ENCODE data around the gene RPIA. TPM values are rescaled to one million over a fixed set of nuclear protein-coding genes. Genes with fewer than 3 reads are reported as not detected.
"Not testable (repeated sequence)": the region's sequence is repeated elsewhere in the genome, so short reads cannot be mapped to it uniquely, and the experiment has no call there.

The RPIA gene
- total RNA-seq, 2 experiments from 2014 or later, result 42.1 to 54.4 TPM

- H3K27ac Mint-ChIP-seq; ATAC-seq; DNase-seq; H3K4me3 Mint-ChIP-seq; H3K9me3 Mint-ChIP-seq (ENCODE audit: low read depth); H3K4me1 Mint-ChIP-seq; H3K36me3 Mint-ChIP-seq; CTCF ChIA-PET: not testable (repeated sequence)
- peaks cover 23% of the 10 kb centered on the region for H3K27me3 Mint-ChIP-seq
Measured at GRCh38 chr2:88773233-88774028, 82.0 kb downstream of the RPIA start.

DNA sequence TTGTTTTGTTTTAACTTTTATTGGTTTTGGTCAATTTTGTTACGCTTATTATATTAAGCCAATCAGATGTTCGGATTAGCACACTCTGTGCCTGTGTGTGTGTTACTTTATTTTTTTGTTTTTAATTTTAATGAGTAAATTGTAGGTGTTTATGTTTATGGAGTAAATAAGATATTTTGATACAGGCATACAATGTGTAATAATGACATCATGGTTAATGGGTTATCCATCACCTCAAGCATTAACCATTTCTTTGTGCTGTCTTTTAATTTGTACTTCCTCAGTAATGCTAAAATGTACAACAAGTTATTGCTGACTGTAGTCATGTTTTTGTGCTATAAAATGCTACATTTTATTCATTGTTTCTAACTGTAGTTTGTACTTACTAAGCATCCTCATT, 97.7 kb downstream of the RPIA start:
- H3K4me1 Mint-ChIP-seq; ATAC-seq; H3K36me3 Mint-ChIP-seq; H3K27ac Mint-ChIP-seq; H3K4me3 Mint-ChIP-seq; DNase-seq; H3K9me3 Mint-ChIP-seq (ENCODE audit: low read depth); CTCF ChIA-PET: not testable (repeated sequence)
- peaks cover 25% of the 10 kb centered on the region for H3K27me3 Mint-ChIP-seq

- H3K9me3 Mint-ChIP-seq (ENCODE audit: low read depth); H3K4me3 Mint-ChIP-seq; H3K36me3 Mint-ChIP-seq; H3K27ac Mint-ChIP-seq; CTCF ChIA-PET; H3K4me1 Mint-ChIP-seq; DNase-seq; ATAC-seq: not testable (repeated sequence)
- peaks cover 36% of the 10 kb centered on the region for H3K27me3 Mint-ChIP-seq
Measured at GRCh38 chr2:88795932-88796331, 104.5 kb downstream of the RPIA start.

- H3K36me3 Mint-ChIP-seq; H3K9me3 Mint-ChIP-seq (ENCODE audit: low read depth); CTCF ChIA-PET; ATAC-seq; H3K4me3 Mint-ChIP-seq; H3K27ac Mint-ChIP-seq; H3K4me1 Mint-ChIP-seq; DNase-seq: not testable (repeated sequence)
- H3K27me3 Mint-ChIP-seq, result peaks cover 38% of the 10 kb centered on the region
Measured at GRCh38 chr2:88796523-88796922, 105.0 kb downstream of the RPIA start.

DNA sequence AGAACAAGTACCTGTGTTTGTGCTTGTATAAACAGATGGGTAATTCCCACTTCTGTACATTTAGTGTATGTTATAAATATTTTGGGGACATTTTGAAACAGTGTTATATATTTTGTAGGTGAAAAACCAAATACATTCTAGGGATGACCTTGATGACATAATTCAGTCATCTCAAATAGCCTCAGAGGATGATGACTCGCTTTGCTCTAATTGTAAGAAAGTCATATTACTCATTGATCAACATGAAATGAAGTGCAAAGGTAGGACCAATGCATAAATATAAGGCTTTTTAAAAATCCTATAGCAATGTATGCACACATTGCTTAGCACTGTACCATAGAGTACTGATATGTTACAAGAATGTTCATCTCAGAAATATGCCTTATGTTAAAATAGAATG, 105.7 kb downstream of the RPIA start:
- H3K36me3 Mint-ChIP-seq; CTCF ChIA-PET; ATAC-seq; DNase-seq; H3K4me3 Mint-ChIP-seq; H3K27ac Mint-ChIP-seq; H3K9me3 Mint-ChIP-seq (ENCODE audit: low read depth); H3K4me1 Mint-ChIP-seq: not testable (repeated sequence)
- peaks cover 40% of the 10 kb centered on the region for H3K27me3 Mint-ChIP-seq

Other genes with a start within 250 kb of the RPIA start
- gene FOXI3, start 239.0 kb upstream of the RPIA start, total RNA-seq, result not detected
- 10 to 100 TPM; 17.0 to 29.8 TPM for gene EIF2AK3, start 64.2 kb upstream of the RPIA start, total RNA-seq